Coronary artery (tissue), 2 donors: Measurements from ENCODE around the gene ZNF718.
"Not testable (repeated sequence)": the region's sequence is repeated elsewhere in the genome, so short reads cannot be mapped to it uniquely, and the experiment has no call there.

Experiments
- DNase-seq: peaks from one replicate; pipeline ENCODE4 v3.0.0-alpha.2; 2017; ENCODE audit warnings: low spot score
- H3K27ac ChIP-seq, 2 donors: fragments of 200-600 bp; sonication (generic); one replicate each; pipeline ENCODE4 v1.5.1; 2016 to 2019
- H3K4me3 ChIP-seq: fragments of 200-600 bp; sonication (generic); 2 replicates; pipeline ENCODE4 v1.5.1; 2016; ENCODE audit warnings: mild to moderate bottlenecking, moderate library complexity
- CTCF ChIP-seq: fragments of 200-600 bp; sonication (generic); IDR thresholded peaks from one replicate; pipeline ENCODE4 v1.5.1; 2019; ENCODE audit warnings: antibody characterized with exemption

The ZNF718 gene

DNA sequence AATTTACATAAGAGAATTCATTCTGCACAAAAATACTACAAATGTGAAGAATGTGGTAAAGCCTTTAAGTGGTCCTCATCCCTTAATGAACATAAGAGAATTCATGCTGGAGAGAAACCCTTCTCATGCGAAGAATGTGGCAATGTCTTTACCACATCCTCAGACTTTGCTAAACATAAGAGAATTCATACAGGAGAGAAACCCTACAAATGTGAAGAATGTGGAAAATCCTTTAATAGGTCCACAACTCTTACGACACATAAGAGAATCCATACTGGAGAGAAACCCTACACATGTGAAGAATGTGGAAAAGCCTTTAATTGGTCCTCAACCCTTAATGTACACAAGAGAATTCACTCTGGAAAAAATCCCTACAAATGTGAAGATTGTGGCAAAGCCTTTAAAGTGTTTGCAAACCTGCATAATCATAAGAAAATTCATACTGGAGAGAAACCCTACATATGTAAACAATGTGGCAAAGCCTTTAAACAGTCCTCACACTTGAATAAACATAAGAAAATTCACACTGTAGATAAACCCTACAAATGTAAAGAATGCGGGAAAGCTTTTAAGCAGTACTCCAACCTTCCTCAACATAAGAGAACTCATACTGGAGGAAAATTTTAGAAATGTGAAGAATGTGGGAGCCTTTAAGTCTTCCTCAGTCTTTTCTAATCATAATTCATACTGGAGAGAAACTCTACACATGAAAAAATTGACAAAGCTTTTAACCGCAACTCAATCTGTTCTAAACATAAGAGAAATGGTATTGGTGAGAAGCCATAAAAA, 37.4 kb downstream of the ZNF718 start:
- Histone ChIP-seq H3K27ac (no peak overlapping the region), H3K4me3 (peak overlapping the region; percentile 14)
- no peak for DNase-seq
- no peak for TF ChIP-seq CTCF

DNA sequence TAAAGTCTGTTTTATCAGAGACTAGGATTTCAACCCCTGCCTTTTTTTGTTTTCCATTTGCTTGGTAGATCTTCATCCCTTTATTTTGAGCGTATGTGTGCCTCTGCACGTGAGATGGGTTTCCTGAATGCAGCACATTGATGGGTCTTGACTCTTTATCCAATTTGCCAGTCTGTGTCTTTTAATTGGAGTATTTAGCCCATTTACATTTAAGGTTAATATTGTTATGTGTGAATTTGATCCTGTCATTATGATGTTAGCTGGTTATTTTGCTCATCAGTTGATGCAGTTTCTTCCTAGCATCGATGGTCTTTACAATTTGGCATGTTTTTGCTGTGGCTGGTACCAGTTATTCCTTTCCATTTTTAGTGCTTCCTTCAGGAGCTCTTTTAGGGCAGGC, 45.3 kb downstream of the ZNF718 start:
- not testable (repeated sequence) for H3K27ac ChIP-seq, H3K4me3 ChIP-seq, DNase-seq

GRCh38 chr4:171318-171717, 47.0 kb downstream of the ZNF718 start:
- H3K4me3 ChIP-seq, DNase-seq, H3K27ac ChIP-seq: not testable (repeated sequence)

GRCh38 chr4:173666-174314, 49.5 kb downstream of the ZNF718 start:
- no peak overlapping the region for H3K4me3 ChIP-seq
- no peak for TF ChIP-seq CTCF
- DNase-seq, result no peak
- H3K27ac ChIP-seq, result no peak overlapping the region

DNA sequence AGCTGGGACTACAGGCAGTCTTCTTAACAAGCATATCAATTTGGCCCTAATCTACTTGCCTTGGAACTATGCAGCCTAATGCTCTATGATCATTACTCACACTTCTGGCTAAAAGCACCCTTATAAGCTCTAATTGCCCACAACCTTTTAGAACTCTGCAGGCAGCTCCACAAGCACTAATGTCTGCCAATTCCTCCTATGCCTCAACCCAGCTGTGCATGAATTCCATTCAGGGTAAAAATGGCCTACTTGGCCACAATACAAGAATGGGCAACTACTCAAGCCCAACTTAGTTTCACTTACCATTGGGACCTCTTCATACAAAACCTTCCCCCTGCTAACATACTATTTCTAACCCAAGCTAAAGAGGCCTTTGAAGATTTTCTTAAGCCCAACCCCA, 51.7 kb downstream of the ZNF718 start:
- DNase-seq, result no peak
- Histone ChIP-seq H3K4me3 (no peak overlapping the region), H3K27ac (no peak overlapping the region)
- TF ChIP-seq CTCF, result no peak

GRCh38 chr4:176995-177394, 52.7 kb downstream of the ZNF718 start:
- Histone ChIP-seq H3K4me3 (no peak overlapping the region), H3K27ac (no peak overlapping the region)
- no peak for DNase-seq
- TF ChIP-seq CTCF, result no peak

DNA sequence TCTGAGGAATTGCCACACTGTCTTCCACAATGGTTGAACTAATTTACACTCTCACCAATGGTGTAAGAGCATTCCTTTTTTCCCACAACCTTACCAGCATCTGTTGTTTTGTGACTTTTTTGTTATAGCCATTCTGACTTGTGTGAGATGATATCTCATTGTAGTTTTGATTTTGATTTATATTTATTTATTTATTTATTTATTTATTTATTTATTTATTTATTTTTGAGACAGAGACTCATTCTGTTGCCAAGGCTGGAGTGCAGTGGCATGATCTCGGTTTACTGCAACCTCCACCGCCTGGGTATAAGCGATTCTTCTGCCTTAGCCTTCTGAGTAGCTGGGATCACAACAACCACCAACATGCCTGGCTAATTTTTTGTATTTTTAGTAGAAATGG, 57.9 kb downstream of the ZNF718 start:
- H3K4me3 ChIP-seq, H3K27ac ChIP-seq, DNase-seq: not testable (repeated sequence)

DNA sequence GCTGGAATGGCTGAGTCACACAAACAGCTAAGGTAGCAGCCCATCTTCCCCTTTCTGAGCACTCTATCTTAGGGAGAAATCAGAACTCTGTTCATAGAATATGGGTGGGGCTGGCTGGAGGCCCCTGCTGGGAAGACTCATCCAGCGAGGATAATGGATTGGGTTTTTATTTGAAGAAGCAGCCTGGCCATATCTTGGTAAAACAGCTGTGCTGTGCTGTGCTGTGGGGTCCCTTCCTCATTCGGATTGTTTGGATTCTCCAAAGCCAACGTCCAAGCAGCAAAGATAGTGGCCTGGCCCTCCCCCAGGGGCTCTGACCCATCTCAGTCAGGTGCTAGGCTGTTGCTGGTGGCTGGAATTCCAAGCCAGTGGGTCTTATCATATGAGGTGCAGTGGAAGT, 63.8 kb downstream of the ZNF718 start:
- no peak for DNase-seq
- no peak overlapping the region for H3K27ac ChIP-seq
- H3K4me3 ChIP-seq, result no peak overlapping the region
- no peak for TF ChIP-seq CTCF

GRCh38 chr4:195159-195558, 70.9 kb downstream of the ZNF718 start:
- DNase-seq, H3K27ac ChIP-seq, H3K4me3 ChIP-seq: not testable (repeated sequence)
